NCI-H1436 treated with DMSO at 0.1 percent for 48 hours (cell line): Measurements from ENCODE around the gene OPCML.

Experiments used
- DNase-seq: peaks from one replicate; lab custom pipeline; 2025; lab: John Stamatoyannopoulos, UW

The OPCML gene

DNA sequence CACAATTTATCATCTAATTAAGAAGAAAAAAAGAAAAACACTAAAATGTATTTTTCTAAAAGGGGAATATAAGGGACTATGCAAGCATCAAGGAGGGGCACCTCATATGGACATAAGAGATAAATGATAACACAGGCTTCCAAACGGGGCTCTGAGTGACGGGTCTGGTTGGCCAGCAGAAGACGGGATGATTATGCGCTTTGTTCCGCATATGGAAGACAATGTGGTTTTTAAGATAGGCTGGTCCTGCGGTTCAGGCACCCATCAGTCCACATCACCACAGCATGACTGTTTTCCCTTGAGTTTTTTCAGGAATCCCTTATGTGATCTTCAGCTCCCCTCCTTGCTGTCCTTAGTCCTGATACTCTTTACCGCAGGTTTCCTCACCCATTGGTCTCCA, 404.6 kb downstream of the OPCML start:
- no peak for DNase-seq

DNA sequence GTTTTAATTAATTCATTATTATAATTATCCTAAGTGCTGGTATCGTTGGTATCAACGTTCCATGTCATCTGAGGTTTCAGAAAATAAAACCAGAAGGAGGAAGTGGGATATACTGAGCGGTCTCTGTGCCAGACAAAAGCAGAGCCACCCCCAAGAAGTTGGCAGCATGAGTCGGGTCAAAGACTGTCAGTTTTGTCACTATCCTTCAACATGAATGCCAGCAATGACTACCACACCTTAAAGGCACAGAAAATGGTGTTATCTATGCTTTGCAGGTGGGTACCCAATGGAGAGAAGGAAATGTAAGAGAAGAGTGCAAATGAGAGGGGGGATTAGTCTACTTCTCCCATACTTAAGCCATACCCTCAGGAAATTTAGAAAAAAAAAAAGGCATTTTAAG, 408.5 kb downstream of the OPCML start:
- DNase-seq: no peak

DNA sequence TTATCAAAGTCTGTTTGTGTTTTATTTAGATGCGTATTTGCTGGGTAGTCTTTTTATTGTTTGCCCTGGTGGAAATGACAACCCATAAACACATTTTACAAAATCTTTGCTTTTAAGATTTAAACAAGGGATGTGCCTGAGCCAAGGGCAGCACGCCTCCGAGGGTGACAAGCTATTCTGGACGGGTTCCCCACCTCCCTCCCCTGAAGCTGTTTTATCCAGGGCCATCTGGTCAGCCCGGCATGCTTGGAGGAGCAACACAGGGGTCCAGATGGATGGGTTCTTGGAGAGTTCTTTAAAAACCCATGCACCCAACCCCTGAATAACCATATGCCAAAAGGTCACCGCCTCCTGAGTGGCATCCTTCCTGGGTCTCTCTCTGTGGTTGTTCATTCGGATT, 408.9 kb downstream of the OPCML start:
- DNase-seq: no peak

DNA sequence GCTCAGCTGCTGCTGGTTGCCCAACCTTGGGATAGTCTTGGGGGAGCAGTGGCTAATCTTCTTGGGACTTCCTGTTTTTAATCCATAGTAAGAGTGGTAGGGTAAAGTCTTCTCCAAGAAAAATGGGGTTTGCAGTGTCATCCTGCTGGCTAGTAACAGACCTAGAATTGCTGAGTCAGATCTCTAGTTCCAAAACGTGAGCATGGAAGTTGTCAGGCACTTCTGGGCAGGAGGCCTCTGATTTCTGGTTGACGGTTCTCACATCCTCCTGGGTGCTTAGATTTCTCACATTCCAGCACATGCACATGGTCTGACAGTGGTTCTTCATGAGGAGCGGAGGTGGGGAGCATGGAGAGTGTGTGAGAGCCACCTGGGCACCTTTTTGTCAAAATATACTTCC, 410.0 kb downstream of the OPCML start:
- no peak for DNase-seq

DNA sequence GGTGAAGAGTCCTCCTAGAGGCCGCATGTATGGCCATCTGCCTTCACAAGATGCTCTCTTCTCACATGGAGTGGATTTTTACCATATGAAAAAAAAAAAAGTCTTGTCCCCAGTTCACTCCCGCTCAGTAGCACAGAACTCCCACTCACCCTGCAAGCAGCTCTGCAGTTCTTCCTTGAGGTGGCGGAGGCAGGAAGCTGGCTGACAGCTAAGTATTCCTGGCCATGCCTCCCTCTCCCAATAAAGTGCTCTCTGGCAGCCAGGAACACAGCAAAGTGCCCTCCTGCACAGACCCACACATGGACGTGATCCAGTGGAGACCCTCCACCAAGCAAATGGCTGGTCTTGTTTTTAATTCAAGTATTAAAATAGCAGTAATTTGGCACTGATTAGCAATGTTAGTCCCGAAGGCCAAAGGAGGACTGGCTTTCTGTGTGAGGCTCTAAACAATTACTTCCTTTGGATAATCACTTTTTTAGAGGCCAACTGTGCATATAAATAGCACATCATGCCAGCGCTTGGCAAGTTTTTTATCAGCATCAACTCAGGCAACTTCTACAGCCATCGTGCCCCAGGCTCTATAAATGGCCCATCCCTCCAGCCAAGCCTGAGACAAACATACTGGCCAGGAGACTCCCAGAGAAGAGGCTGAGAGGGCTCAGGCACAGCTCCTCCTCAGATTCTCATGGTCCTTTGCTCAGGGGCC, 413.6 kb downstream of the OPCML start:
- no peak for DNase-seq

DNA sequence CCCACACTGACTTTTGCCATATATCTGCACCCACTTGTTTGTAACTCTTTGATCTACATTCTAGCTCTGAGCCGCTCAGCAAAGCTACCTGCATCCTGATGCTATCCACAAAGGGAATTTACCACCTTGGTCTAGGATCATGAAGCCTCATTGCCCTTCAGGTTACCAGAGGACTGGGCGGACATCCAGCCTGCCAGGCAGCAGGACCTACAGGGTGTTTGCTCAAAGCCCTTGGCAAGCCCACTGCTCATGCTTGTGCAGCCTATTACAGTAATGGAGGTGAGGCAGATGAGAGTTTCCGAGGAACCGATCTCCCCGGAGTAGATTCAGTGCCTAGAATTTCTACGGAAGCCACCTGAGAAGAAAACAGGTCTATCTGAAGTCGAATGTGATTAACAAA, 417.2 kb downstream of the OPCML start:
- DNase-seq: no peak

DNA sequence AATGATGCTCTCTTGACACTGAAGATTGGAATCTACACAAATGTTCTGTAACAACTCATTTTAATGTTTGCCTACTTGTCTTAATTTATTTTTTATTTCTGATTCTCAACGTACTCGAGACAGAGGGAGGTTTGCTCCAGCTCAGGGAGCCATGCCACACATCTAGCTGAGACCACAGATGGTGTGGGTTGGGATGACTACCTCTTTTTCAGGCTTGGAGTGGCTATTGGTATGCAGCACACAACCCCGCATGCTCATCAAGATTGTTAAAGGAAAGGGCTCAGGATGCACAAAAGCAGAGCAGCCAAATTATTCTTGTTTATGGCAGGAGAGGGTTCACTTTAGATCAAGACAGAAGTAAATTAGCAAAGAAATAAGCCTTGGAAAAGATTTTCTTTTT, 424.5 kb downstream of the OPCML start:
- DNase-seq: no peak

DNA sequence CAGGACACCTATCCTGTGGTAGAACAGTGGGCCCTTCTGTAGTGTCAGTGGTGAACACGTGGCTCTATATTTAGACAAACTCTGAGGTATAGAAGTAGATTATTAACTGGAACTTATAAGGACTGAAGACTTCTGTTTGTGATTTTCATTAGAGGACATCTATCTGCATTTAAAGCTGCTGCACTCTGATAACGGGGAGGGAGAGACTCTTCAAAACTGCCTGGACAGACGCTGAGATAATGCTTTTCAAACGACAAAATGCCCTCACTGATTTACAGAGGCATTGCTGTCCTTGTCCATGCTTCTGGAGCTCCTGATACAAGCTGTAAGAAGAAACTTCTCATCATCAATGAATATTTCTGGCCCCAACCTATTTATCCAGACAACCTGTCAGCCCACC, 425.2 kb downstream of the OPCML start:
- DNase-seq: no peak

DNA sequence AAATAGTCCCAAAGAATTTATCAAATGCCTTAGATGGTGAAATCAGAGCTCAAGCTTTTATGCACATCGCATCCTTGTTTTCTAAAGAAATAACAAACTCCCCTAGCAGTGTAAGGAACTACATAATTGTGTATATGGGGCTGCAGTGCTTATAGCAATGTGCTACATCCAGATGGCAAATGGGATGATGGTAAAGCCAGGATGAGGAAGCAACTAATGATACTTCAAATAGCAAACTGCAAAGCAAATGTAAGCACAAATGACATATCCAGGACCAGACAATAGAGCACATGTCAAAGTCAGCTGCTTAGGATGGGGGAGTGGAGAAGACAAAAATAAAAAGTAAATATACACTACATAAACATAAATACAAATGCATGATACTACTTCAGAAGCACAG, 425.9 kb downstream of the OPCML start:
- DNase-seq: no peak

DNA sequence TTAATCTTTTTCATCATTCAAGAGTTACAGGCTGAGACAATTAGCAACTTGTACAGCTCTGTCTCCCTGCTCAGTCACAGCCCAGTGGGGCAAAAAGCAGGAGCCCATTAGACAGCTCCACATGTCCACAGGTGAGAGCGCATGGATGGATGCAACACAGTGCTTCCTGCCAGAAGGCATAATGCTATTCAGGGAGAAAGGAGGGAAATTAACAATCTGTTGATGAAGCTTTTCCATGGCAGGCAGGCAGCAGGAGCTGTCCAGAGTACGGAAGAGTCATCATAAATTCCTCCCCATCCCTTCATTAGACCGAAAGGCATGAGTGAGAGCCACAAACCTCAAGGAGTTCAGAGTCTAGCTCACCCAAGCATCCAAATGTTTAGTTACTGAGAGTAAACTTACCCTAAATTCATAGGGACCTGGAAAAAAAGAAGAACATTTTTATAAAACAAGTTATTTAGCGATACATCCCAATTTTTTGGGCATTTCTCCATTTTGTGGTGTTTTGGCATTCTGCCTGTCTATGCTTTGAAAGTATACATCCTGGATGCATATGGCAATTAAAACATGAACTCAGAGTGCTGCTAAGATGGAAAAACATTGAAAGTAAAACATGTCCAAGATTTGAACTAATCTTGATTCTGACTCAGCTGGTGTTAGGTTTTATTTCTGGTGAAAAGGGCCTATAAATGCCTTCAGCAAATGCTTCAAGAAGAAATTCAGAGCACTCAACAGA, 428.1 kb downstream of the OPCML start:
- no peak for DNase-seq

DNA sequence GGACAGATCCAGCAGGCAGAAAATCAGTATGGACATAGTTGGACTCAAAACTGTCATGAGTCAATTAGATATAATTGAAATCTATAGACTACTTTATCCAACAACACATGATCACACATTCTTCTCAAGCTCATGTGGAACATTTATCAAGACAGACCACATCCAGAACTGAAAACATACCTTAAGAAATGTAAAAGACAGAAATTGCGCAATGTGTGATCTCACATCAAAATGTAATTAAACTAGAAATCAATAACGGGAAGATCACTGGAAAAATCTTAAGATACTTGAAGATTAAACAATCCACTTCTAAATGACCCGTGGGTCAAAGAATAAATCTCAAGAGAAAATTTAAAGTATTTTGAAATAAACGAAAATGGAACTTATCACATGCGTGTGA, 435.3 kb downstream of the OPCML start:
- no peak for DNase-seq

DNA sequence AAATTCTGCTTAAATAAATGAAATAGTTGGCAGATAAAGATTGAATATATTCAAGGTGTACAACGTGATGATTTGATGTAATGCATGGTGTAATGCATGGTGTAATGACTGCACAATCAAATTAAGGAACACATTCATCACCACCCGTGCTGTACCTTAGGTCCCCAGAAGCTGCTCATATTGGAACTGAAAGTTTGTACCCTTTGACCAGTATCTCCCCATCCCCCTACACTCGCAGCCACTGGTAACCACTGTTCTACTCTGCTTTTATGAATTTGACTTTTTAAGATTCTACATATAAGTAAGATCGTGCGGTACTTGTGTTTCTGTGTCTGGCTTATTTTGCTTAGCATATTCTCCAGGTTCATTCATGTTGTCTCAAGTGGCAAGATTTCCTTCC, 445.8 kb downstream of the OPCML start:
- no peak for DNase-seq

DNA sequence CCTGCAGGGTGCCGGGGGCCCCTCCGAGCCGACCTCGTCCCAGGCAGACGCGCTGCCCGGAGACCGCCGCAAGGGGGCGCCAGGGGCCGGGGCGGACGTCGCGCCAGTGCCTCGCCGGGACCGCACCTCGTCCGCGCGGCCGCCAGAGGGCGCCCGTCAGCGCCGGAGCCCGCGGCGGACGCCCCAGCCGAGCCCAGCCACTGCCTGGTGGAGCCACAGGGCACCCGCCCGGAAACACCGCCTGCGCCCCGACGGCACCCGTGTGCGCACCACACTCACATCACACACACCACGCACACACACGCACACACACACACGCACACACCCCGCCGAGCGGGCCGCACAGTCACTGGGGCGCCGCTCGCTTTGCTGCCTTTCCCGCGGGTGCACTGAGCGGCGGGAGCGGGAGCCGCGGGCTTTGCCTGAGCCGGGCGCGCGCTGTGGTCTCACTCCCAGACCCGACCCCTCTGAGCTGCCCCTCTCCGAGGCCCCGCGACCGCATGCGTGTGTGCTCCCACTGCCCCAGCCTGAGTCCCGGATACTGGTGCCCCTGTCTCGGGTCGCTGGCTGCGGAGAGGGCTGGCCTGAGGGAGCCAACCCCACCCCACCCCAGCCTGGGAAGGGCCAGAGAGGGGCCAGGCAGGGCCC, 449.3 kb downstream of the OPCML start:
- DNase-seq: no peak

DNA sequence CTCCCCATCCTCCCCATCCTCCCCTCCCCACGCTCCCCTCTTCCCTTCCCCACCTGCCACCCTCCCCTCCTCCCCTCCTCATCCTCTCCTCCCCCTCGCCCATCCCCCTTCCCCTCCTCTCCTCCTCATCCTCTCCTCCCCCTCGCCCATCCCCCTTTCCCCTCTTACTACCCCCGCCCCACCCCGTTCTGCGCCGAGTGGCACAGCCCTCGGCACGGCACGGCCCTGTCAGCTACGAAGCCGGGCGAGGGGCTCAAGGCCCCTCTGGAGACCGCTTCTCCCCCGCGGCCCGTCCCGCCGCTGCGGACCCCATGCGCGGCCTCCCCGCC, 449.9 kb downstream of the OPCML start:
- no peak for DNase-seq

DNA sequence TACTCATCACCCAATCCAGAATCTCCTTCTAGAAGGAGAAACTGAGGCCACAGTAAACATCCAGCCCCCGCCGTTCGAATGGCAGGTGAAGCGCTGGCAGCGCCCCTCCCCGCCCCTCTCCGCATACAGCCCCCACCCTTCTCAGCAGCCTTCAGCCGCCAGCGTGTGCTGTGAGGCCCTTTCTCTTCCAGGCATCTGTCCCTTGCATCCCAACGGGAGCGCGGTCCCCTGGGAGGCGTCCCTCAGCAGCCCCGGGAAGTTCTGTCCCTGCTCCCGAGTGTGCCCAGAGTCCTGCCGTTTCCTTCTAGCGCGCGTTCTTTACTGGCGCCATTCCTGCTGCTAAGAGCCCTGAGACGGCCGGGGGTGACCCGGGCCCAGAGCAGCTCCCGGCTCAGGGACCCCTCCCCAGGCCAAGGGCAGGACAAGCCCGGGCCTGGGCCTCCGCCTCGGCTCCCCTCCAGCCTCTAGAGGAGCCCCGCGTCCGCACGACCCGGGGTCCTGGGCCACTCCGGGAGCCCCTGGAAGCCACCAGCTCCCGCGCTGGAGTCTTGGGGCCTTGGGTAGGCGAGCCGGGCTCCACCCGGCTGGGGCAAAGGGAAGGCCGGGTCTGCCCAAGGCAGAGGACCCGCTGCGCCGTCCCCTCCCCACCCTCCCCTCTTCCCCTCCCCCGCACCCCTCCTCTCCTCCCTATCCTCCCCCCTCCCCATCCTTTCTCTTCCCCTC, 450.4 kb downstream of the OPCML start:
- no peak for DNase-seq

DNA sequence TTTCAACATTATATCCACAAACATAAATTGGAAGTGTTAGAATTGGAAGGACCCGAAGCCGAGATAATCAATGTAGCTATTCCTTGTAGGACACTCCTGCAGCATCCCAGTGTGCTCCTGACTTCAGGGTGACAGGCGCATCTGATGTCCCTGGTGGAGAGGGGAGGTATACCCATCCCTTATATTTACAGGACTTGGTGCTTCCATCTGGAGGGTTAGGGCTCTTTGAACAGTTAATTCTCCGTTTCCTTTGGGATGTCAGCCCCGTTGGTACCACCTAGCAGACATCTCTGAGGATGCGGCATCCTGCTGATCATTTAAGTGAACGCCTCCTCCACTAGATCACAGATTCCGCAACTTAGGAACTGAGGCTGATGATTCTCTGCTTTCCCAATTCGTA, 451.3 kb downstream of the OPCML start:
- no peak for DNase-seq

DNA sequence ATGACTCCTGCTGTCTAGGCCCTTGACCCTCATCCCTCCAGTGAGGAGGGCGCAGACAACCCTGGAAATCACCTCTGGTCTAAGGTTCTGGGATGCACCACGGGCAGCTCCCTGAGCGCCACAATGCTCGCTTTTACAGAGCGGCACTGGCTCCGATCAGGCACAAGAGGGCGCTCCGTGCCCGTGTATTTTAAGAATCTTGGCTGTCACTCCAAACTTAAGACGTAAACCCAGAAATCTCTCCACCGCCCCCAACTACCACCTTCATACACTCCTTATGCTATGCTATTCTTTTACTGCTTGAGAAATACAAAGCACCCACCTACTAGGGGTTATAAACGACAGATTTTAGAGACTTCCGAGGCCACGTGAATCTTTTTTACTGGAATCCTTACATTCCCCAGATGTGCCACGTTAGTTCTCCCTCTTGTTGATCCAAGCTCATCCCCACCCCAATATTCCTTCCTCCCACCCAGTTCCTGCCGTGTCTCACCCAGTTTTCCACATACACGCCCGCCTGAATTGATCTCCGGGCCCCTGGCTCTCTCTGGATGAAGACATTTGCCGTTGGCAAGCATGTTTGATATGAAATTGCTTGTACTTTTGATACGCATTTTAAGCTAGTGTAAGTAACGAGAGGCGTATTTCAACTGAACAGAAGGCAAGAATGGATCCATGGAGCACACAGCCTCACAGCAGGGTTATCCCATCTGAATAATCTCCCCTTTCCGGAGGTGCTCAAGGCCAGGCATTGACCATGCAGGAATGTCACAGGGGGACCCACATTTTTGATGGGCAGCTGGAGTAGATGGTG, 453.5 kb downstream of the OPCML start:
- no peak for DNase-seq

DNA sequence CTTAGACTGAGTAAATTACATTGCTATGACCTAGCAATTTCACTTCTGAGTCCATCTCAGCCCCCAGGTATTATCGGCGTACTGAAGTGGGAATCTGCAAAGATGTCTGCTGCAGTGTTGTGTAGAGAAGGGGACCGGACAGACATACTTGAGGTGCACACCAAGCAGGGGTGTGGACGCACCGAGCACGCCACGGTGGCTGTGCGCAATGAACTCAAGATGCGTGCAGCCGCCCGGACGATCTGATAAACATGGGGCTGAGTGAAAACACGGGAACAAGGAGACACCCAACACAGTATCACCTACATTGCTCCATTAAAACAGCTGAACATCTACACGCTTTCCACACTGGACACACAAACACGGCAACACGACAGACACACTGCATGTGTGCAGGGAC, 454.3 kb downstream of the OPCML start:
- no peak for DNase-seq

DNA sequence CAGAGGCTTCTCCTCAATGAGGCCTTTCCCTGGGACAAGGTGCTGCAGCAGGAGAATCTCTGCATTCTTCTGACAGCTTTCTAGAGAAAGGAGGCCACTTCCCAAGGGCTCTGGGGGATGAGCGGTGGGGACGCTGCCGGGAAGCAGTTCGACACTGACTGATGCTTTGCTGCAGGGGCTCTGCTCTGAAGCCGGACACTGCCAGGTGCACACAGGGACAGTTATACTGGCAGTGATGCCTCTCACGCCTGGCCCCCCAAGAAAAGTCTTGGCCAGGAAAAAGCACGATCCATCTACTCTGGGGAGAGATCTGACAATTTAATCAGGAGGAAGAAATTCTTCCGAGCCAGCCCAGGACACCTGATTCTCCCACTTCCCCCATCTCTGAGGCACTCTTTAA, 456.9 kb downstream of the OPCML start:
- no peak for DNase-seq

DNA sequence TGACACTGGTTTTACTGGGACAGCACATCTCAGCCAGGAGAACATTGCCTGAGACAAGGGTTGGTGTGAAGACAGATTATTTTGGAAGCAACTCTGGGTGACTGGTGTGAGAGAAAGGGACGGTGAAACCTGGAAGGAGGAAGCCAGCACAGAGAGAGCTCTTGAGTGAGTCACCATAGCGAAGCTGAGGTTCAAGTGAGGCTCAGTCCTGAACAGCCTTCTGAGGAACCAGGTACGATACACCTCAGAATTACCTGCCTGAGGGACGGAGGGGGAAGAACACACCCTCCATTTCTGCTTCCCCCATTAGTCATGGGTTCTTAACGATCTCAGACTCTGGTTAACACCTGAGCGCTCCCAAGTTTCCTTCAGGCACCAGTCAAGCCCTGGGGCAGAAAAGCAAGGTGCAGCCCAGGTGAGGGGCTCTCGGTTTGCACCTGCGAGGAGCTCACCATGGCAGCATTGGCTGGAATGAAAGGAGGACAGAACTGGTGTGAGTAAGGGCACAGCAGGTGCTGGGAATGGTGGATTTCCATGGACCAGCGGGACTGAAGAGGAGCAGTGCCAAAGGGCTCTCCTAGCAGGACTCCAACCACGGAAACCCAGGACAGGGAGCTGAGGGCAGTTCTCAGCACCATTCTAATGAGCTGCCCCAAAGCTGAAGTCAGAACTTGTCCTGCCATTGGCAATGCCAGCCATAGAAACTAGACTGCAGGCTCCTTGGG, 459.3 kb downstream of the OPCML start:
- no peak for DNase-seq

DNA sequence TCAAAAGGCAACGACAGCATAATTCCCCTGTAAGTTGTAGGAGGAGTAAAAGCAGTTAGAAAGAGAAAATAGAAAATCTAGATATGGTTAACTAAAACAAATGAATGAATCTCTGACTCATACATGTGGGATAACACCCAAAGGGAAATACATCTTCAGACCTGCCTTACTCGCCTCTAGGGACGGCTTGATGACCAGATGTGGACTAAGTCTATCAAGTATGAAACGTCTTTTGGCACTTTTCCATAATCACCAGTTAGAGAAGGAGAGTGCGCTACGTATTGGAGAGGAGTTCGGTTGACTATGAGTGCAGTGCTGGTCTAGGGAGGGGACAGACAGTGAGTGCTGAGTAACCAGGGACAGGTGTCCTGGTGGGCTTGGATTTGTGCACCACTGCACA, 459.9 kb downstream of the OPCML start:
- DNase-seq: no peak
